HG02571 (cell line): ENCODE results near the gene ADCY9.
"Not testable (repeated sequence)": the region's sequence is repeated elsewhere in the genome, so short reads cannot be mapped to it uniquely, and the experiment has no call there.

Experiments
- ATAC-seq: cut with Tn5 transposase; IDR thresholded peaks from one replicate; pipeline ENCODE4 v1.9.1; 2021; ENCODE audit warnings: mild to moderate bottlenecking, moderate library complexity; ENCODE audit not compliant: unreplicated experiment

The ADCY9 gene

DNA sequence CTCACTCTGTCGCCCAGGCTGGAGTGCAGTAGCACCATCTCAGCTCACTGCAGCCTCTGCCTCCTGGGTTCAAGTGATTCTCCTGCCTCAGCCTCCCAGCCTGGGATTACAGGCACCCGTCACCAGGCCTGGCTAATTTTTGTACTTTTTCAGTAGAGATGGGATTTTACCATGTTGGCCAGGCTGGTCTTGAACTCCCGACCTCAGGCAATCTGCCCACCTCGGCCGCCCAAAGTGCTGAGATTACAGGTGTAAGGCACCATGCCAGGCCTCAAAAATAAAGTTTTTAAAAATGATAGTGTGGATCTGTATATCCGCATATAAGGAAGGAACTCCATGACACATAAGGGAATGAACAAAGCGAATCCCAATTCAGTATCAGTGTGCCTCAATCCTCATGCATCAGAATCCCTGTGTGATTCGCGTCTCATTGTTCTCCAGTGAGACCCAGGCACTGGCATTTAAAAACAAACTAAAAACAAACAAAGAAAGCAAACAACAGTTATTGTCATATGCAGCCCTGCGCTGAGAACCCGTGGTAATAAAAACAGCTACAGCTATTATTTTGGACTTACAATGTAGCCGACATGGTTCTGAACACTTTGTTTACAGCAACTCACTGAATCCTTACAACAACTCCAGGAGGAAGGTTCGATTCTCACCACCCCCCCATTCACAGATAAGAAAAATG, 181.6 kb downstream of the ADCY9 start:
- ATAC-seq, result no peak

GRCh38 chr16:3927147-3927546, 189.1 kb downstream of the ADCY9 start:
- ATAC-seq, result not testable (repeated sequence)

- no peak for ATAC-seq
These were observed 191.5 kb downstream of the ADCY9 start for GRCh38 chr16:3924763-3925162.

GRCh38 chr16:3922241-3922640, 194.0 kb downstream of the ADCY9 start:
- no peak for ATAC-seq

DNA sequence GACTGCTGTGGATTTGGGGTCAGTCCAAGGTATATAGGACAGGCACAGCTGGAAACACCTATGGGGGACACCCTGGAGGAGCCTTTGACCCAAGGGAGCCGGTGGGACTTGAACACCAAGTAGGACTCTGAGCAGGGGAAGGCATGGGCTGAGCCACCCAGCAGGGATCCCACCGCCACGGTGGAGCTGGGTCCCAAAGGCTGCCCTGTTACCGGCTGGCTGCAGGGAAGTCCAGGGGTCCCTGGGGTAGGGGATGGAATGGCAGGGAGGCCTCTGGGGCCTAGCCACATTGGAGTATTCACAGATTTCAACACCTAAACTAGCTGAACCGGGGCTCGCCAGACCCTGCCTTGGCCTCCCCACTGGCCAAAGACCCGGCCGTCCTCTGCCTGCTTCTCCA, 196.0 kb downstream of the ADCY9 start:
- no peak for ATAC-seq

DNA sequence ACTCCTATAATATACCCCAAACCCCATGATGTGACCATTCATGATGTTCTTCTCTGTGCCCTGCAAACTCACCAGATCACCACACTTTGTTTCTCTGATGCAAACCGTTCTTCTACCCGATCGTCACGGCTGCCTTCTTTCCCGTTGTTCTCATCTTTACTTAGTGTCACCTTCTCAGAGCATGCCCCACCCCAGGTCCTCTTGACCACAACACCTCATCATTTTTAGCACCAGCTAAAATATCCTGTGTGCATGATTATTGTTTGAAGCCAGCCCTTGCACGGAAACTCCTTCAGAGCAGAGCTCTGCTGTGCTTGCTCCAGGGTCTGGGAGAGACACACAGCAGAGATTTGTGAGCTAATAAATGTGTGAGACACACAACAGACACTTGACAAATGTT, 196.8 kb downstream of the ADCY9 start:
- ATAC-seq, result no peak

GRCh38 chr16:3915426-3916260, 200.6 kb downstream of the ADCY9 start:
- ATAC-seq, result no peak

DNA sequence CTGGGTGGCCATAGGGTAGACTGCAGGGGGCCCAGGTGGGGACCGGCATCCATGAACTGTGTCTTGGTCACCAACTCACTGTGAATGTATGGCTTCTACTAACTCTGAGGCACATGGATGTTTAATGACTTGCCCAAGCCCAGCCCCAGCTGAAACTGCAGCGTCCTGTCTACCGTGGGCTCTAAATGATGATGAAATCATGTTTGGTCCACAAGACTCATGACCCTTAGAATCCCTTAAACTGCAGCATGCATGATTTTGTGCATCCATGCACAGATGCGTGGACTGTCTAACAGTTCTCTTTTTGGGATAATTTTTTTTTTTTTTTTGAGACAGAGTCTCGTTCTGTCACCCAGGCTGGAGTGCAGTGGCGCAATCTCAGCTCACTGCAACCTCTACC, 203.3 kb downstream of the ADCY9 start:
- ATAC-seq, result no peak
